ENCODE data around the gene GRB14.
"Not testable (repeated sequence)": the region's sequence is repeated elsewhere in the genome, so short reads cannot be mapped to it uniquely, and the experiment has no call there.

Gene GRB14

DNA sequence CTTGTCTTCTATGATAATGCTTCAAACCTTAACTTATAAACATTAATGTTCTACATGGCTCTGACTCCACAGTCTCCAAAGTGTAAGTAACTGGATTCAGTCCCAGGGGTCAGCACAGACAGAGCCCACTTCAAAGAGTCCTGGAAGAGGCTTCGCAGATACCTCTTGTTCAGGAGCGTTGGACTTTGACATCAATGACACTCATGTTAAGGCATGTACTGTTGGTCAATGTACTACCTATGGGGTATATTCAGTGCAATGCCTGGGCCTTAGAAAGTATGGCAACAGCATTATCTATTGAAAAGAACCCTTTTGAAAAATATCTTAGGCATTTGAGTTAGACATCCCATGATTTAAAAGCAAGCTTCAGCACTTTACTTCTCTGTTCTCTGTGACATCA lies 143.1 kb downstream of the GRB14 start:
- DNase-seq = no peak
- H3K27me3 ChIP-seq (replicated peaks; ENCODE audit: control insufficient read depth, insufficient read depth, low read length, poor library complexity, severe bottlenecking) = no peaks in the 10 kb centered on the region

DNA sequence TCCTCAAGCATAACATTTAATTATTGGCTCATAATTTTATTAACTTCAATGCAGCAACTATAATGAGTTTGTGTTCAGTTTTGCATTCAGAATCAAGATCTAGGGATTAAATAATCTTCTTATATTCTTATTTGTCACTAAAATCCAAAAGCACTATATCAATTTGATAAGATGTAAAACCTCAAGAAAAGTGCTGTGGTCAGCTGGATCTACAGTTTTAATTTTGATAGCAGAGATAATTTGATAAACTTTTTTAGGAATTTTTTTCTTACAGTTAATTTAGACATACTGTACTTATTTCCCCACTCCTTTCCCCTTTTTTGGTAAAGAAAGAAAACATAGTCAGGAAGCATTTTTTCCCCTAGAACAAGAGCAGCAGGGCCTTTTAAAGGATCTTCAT lies 146.4 kb downstream of the GRB14 start:
- no peaks in the 10 kb centered on the region for H3K4me1 ChIP-seq (ENCODE audit: control insufficient read depth, insufficient read depth, low read length, poor library complexity, severe bottlenecking)
- no peaks in the 10 kb centered on the region for H3K36me3 ChIP-seq (ENCODE audit: control insufficient read depth, insufficient read depth, low read length)
- H3K9me3 ChIP-seq (ENCODE audit: control insufficient read depth, low read length) = no peaks in the 10 kb centered on the region
- no peak overlapping the region for H3K4me3 ChIP-seq (ENCODE audit: insufficient read depth, low read depth, low read length, poor library complexity, severe bottlenecking)
- no peak for DNase-seq
- no peak overlapping the region for H3K27ac ChIP-seq (ENCODE audit: insufficient read depth, low read length, poor library complexity, severe bottlenecking)
- no peaks in the 10 kb centered on the region for H3K27me3 ChIP-seq (replicated peaks; ENCODE audit: control insufficient read depth, insufficient read depth, low read length, poor library complexity, severe bottlenecking)

More for the DNA sequence above, 143.1 kb downstream of the GRB14 start:
- Histone ChIP-seq H3K36me3 (ENCODE audit: control insufficient read depth, insufficient read depth, low read length) (no peaks in the 10 kb centered on the region), H3K9me3 (ENCODE audit: control insufficient read depth, low read length) (no peaks in the 10 kb centered on the region), H3K4me3 (ENCODE audit: insufficient read depth, low read depth, low read length, poor library complexity, severe bottlenecking) (no peak overlapping the region), H3K27ac (ENCODE audit: insufficient read depth, low read length, poor library complexity, severe bottlenecking) (no peak overlapping the region), H3K4me1 (ENCODE audit: control insufficient read depth, insufficient read depth, low read length, poor library complexity, severe bottlenecking) (no peaks in the 10 kb centered on the region)

GRCh38 chr2:164473021-164473420 lies 148.3 kb downstream of the GRB14 start:
- no peak overlapping the region for H3K4me3 ChIP-seq (ENCODE audit: insufficient read depth, low read depth, low read length, poor library complexity, severe bottlenecking)
- no peaks in the 10 kb centered on the region for H3K9me3 ChIP-seq (ENCODE audit: control insufficient read depth, low read length)
- H3K27me3 ChIP-seq (replicated peaks; ENCODE audit: control insufficient read depth, insufficient read depth, low read length, poor library complexity, severe bottlenecking) = no peaks in the 10 kb centered on the region
- no peaks in the 10 kb centered on the region for H3K4me1 ChIP-seq (ENCODE audit: control insufficient read depth, insufficient read depth, low read length, poor library complexity, severe bottlenecking)
- DNase-seq = no peak
- H3K36me3 ChIP-seq (ENCODE audit: control insufficient read depth, insufficient read depth, low read length) = no peaks in the 10 kb centered on the region
- no peak overlapping the region for H3K27ac ChIP-seq (ENCODE audit: insufficient read depth, low read length, poor library complexity, severe bottlenecking)

GRCh38 chr2:164465047-164465446 lies 156.2 kb downstream of the GRB14 start:
- not testable (repeated sequence) for H3K4me1 ChIP-seq (ENCODE audit: control insufficient read depth, insufficient read depth, low read length, poor library complexity, severe bottlenecking); H3K27ac ChIP-seq (ENCODE audit: insufficient read depth, low read length, poor library complexity, severe bottlenecking); H3K9me3 ChIP-seq (ENCODE audit: control insufficient read depth, low read length); H3K4me3 ChIP-seq (ENCODE audit: insufficient read depth, low read depth, low read length, poor library complexity, severe bottlenecking); DNase-seq; H3K27me3 ChIP-seq (replicated peaks; ENCODE audit: control insufficient read depth, insufficient read depth, low read length, poor library complexity, severe bottlenecking); H3K36me3 ChIP-seq (ENCODE audit: control insufficient read depth, insufficient read depth, low read length)

DNA sequence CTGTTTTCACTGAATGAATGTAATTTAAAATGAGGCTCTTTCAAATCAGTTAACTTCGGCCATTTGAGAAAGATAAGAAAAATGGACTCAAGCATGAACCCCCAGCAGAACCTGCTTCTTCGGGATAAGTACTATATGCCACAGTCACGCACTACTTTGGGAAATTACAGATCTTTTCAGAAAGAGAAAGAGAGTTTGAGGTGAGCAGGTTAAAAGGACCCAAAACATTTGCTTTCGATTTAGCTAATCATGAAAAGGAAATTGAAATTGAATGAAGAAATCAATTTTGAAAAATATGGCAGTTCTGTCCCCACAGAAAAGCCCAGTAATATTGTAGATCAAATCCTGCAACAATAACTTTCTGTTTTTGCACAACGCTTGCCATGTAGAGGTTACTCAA lies 156.9 kb downstream of the GRB14 start:
- H3K27me3 ChIP-seq (replicated peaks; ENCODE audit: control insufficient read depth, insufficient read depth, low read length, poor library complexity, severe bottlenecking) = no peaks in the 10 kb centered on the region
- no peak for DNase-seq
- H3K9me3 ChIP-seq (ENCODE audit: control insufficient read depth, low read length) = no peaks in the 10 kb centered on the region
- no peak overlapping the region for H3K27ac ChIP-seq (ENCODE audit: insufficient read depth, low read length, poor library complexity, severe bottlenecking)
- H3K4me3 ChIP-seq (ENCODE audit: insufficient read depth, low read depth, low read length, poor library complexity, severe bottlenecking) = no peak overlapping the region
- no peaks in the 10 kb centered on the region for H3K4me1 ChIP-seq (ENCODE audit: control insufficient read depth, insufficient read depth, low read length, poor library complexity, severe bottlenecking)
- H3K36me3 ChIP-seq (ENCODE audit: control insufficient read depth, insufficient read depth, low read length) = no peaks in the 10 kb centered on the region

GRCh38 chr2:164458792-164459191 lies 162.5 kb downstream of the GRB14 start:
- no peak for DNase-seq
- Histone ChIP-seq H3K27me3 (replicated peaks; ENCODE audit: control insufficient read depth, insufficient read depth, low read length, poor library complexity, severe bottlenecking) (no peaks in the 10 kb centered on the region), H3K4me1 (ENCODE audit: control insufficient read depth, insufficient read depth, low read length, poor library complexity, severe bottlenecking) (no peaks in the 10 kb centered on the region), H3K4me3 (ENCODE audit: insufficient read depth, low read depth, low read length, poor library complexity, severe bottlenecking) (no peak overlapping the region), H3K9me3 (ENCODE audit: control insufficient read depth, low read length) (no peaks in the 10 kb centered on the region), H3K36me3 (ENCODE audit: control insufficient read depth, insufficient read depth, low read length) (no peaks in the 10 kb centered on the region), H3K27ac (ENCODE audit: insufficient read depth, low read length, poor library complexity, severe bottlenecking) (no peak overlapping the region)

DNA sequence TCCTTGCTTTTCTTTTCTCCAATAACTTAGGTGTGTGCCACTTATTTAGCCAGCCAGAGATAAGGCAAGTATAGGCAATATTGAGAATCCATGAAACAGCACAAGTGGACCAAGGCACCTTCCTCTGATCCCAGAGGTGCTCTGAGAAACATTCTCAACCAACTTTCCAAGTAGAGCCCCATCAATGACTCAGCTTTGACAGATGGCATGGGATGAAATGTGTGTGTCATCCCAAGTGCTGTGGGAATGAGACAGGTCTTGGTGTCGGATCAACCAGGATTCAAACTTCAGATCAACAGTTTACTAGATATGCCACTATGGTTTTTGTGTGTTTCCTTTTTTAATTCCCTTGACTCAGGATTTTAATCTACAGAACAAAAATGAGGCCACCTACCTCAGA lies 164.0 kb downstream of the GRB14 start:
- no peak for DNase-seq
- no peaks in the 10 kb centered on the region for H3K9me3 ChIP-seq (ENCODE audit: control insufficient read depth, low read length)
- no peaks in the 10 kb centered on the region for H3K27me3 ChIP-seq (replicated peaks; ENCODE audit: control insufficient read depth, insufficient read depth, low read length, poor library complexity, severe bottlenecking)
- no peak overlapping the region for H3K4me3 ChIP-seq (ENCODE audit: insufficient read depth, low read depth, low read length, poor library complexity, severe bottlenecking)
- no peaks in the 10 kb centered on the region for H3K36me3 ChIP-seq (ENCODE audit: control insufficient read depth, insufficient read depth, low read length)
- no peaks in the 10 kb centered on the region for H3K4me1 ChIP-seq (ENCODE audit: control insufficient read depth, insufficient read depth, low read length, poor library complexity, severe bottlenecking)
- H3K27ac ChIP-seq (ENCODE audit: insufficient read depth, low read length, poor library complexity, severe bottlenecking) = no peak overlapping the region

DNA sequence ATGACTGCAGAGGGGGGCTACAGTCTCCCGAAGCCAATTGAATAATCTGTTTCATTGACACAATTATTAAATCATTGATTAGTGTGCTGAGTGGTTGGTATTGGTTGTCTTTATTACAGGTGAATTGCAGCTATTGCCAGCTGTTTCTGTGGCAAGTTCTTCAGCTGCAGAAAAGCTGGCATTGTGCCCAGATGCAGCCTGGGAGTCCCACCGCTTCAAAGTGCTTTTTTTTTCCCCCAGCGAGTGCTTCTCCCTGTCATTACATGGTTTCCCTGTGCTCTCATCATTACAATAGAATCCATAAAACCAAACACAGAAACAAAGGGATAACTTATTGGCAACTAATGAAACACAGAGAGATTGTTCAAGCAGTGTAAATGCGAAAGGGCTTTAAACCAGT lies 164.7 kb downstream of the GRB14 start:
- no peak for DNase-seq
- no peaks in the 10 kb centered on the region for H3K9me3 ChIP-seq (ENCODE audit: control insufficient read depth, low read length)
- H3K4me3 ChIP-seq (ENCODE audit: insufficient read depth, low read depth, low read length, poor library complexity, severe bottlenecking) = no peak overlapping the region
- no peak overlapping the region for H3K27ac ChIP-seq (ENCODE audit: insufficient read depth, low read length, poor library complexity, severe bottlenecking)
- H3K36me3 ChIP-seq (ENCODE audit: control insufficient read depth, insufficient read depth, low read length) = no peaks in the 10 kb centered on the region
- no peaks in the 10 kb centered on the region for H3K27me3 ChIP-seq (replicated peaks; ENCODE audit: control insufficient read depth, insufficient read depth, low read length, poor library complexity, severe bottlenecking)
- H3K4me1 ChIP-seq (ENCODE audit: control insufficient read depth, insufficient read depth, low read length, poor library complexity, severe bottlenecking) = no peaks in the 10 kb centered on the region

- DNase-seq = no peak
- no peaks in the 10 kb centered on the region for H3K27me3 ChIP-seq (replicated peaks; ENCODE audit: control insufficient read depth, insufficient read depth, low read length, poor library complexity, severe bottlenecking)
- no peak overlapping the region for H3K27ac ChIP-seq (ENCODE audit: insufficient read depth, low read length, poor library complexity, severe bottlenecking)
- no peaks in the 10 kb centered on the region for H3K4me1 ChIP-seq (ENCODE audit: control insufficient read depth, insufficient read depth, low read length, poor library complexity, severe bottlenecking)
- H3K9me3 ChIP-seq (ENCODE audit: control insufficient read depth, low read length) = no peaks in the 10 kb centered on the region
- H3K4me3 ChIP-seq (ENCODE audit: insufficient read depth, low read depth, low read length, poor library complexity, severe bottlenecking) = no peak overlapping the region
- H3K36me3 ChIP-seq (ENCODE audit: control insufficient read depth, insufficient read depth, low read length) = no peaks in the 10 kb centered on the region
These were observed 167.5 kb downstream of the GRB14 start for GRCh38 chr2:164453656-164454305.

DNA sequence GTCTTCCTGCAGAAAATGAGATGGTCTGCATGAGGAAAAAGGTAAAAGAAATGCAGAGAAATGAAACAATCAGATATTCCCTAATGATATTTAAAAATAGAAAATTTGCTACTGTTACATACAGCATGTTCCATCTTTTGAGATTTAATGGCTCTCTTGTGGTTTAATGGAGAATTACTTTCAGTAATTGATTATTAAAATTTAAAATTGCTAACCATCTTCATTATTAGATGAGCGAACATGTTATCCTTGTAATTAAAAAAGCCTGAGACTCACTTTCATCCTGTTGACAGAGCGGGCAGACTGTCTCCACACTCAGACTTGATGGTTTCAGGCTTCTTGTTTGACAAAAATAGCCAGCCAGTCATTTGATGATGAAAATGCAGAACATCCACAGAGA lies 171.0 kb downstream of the GRB14 start:
- no peak overlapping the region for H3K27ac ChIP-seq (ENCODE audit: insufficient read depth, low read length, poor library complexity, severe bottlenecking)
- no peak for DNase-seq
- no peaks in the 10 kb centered on the region for H3K27me3 ChIP-seq (replicated peaks; ENCODE audit: control insufficient read depth, insufficient read depth, low read length, poor library complexity, severe bottlenecking)
- H3K9me3 ChIP-seq (ENCODE audit: control insufficient read depth, low read length) = no peaks in the 10 kb centered on the region
- no peaks in the 10 kb centered on the region for H3K36me3 ChIP-seq (ENCODE audit: control insufficient read depth, insufficient read depth, low read length)
- H3K4me3 ChIP-seq (ENCODE audit: insufficient read depth, low read depth, low read length, poor library complexity, severe bottlenecking) = no peak overlapping the region
- no peaks in the 10 kb centered on the region for H3K4me1 ChIP-seq (ENCODE audit: control insufficient read depth, insufficient read depth, low read length, poor library complexity, severe bottlenecking)

Measured in effector memory CD4-positive, alpha-beta T cell (primary cell).